Memory B cell (primary cell): ENCODE data around the gene WDFY2.
A peak's percentile ranks its signal among the peaks of the same experiment; 100 is the strongest.
"Not testable (repeated sequence)": the region's sequence is repeated elsewhere in the genome, so short reads cannot be mapped to it uniquely, and the experiment has no call there.

Experiments
- ATAC-seq: fragments of 150-1000 bp; cut with Tn5 transposase; 2 replicates; pipeline ENCODE4 v1.10.0; 2021; ENCODE audit warnings: low read depth, mild to moderate bottlenecking, moderate library complexity
- DNase-seq, 2 donors: peaks; one replicate each; pipeline ENCODE4 v3.0.0; 2022; ENCODE audit warnings: low spot score in 2 of 2
- H3K27ac Mint-ChIP-seq: one replicate; pipeline ENCODE4 v1.8.0; 2022; ENCODE audit warnings: mild to moderate bottlenecking, moderate library complexity, mixed read lengths
- H3K27me3 Mint-ChIP-seq: one replicate; pipeline ENCODE4 v1.8.0; 2022; ENCODE audit warnings: mixed read lengths
- H3K36me3 Mint-ChIP-seq: one replicate; pipeline ENCODE4 v1.8.0; 2022; ENCODE audit warnings: mild to moderate bottlenecking, mixed read lengths
- H3K4me1 Mint-ChIP-seq: one replicate; pipeline ENCODE4 v1.8.0; 2022; ENCODE audit warnings: mixed read lengths
- H3K4me3 Mint-ChIP-seq: one replicate; pipeline ENCODE4 v1.8.0; 2022; ENCODE audit warnings: mild to moderate bottlenecking, moderate library complexity, mixed read lengths
- H3K9me3 Mint-ChIP-seq: one replicate; pipeline ENCODE4 v1.8.0; 2022; ENCODE audit warnings: mixed read lengths

Gene WDFY2

DNA sequence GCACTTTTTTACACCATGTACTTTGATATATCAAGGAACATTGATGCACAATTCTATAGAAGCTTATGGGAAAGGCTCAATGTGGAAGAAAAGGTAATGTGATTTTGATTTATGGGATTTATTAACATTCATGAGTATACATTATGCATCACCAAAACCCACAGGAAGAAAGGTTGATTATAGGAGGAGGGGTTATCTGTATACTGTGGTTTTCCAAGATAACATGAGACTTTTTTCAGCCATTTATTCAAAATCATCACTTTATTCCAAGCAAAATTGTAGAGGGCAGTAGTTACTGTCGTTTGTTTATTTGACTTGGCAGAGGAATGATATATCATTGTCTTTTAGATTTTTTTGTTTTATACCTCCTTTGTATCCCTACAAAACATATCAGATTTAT is 54.9 kb downstream of the WDFY2 start:
- Mint-ChIP-seq H3K36me3 (peaks cover 4% of the 10 kb centered on the region), H3K9me3 (no peaks in the 10 kb centered on the region), H3K27me3 (no peaks in the 10 kb centered on the region), H3K4me1 (peaks cover 33% of the 10 kb centered on the region), H3K4me3 (no peak overlapping the region), H3K27ac (peak overlapping the region; percentile 36)
- DNase-seq (no peak), ATAC-seq (no peak)

DNA sequence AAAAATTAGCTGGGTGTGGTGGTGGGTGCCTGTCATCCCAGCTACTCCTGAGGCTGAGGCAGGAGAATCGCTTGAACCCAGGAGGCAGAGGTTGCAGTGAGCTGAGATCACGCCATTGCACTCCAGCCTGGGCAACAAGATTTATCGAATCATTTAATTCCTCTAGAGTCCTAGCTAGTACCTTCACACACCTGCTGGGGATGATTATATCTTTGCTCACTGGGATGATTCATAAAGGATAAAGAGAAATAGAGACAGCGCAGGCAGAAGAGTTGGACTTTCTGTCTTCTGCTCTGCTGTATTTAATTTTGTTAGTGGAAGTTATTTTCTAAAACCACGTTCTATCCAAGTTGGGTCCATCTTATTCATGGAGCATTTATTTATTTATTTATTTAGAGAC is 56.4 kb downstream of the WDFY2 start:
- H3K27me3 Mint-ChIP-seq, ATAC-seq, DNase-seq, H3K27ac Mint-ChIP-seq, H3K36me3 Mint-ChIP-seq, H3K9me3 Mint-ChIP-seq, H3K4me3 Mint-ChIP-seq: not testable (repeated sequence)
- H3K4me1 Mint-ChIP-seq: peaks cover 35% of the 10 kb centered on the region

- Mint-ChIP-seq H3K27me3 (no peaks in the 10 kb centered on the region), H3K4me3 (no peak overlapping the region)
- ATAC-seq: no peak
These were observed 59.0 kb downstream of the WDFY2 start for GRCh38 chr13:51643105-51643881.

GRCh38 chr13:51643882-51644281 is 59.6 kb downstream of the WDFY2 start:
- Mint-ChIP-seq H3K27me3 (no peaks in the 10 kb centered on the region), H3K27ac (peak overlapping the region; percentile 98), H3K36me3 (peaks cover 10% of the 10 kb centered on the region), H3K4me1 (peaks cover 41% of the 10 kb centered on the region), H3K4me3 (no peak overlapping the region), H3K9me3 (no peaks in the 10 kb centered on the region)
- ATAC-seq (no peak), DNase-seq (no peak)

More at GRCh38 chr13:51643105-51643881, 59.0 kb downstream of the WDFY2 start:
- Mint-ChIP-seq H3K9me3 (no peaks in the 10 kb centered on the region), H3K36me3 (peaks cover 10% of the 10 kb centered on the region), H3K4me1 (peaks cover 39% of the 10 kb centered on the region), H3K27ac (peak overlapping the region; percentile 98)
- no peak for DNase-seq

- DNase-seq: peak in 1 of 2 donors; percentile 14
These were observed 60.4 kb downstream of the WDFY2 start for GRCh38 chr13:51644654-51645053.

GRCh38 chr13:51645154-51645650 is 60.9 kb downstream of the WDFY2 start:
- Mint-ChIP-seq H3K9me3 (no peaks in the 10 kb centered on the region), H3K4me3 (peak overlapping the region; percentile 80), H3K27ac (peak overlapping the region; percentile 98), H3K4me1 (peaks cover 45% of the 10 kb centered on the region), H3K36me3 (peaks cover 12% of the 10 kb centered on the region), H3K27me3 (no peaks in the 10 kb centered on the region)
- ATAC-seq (peak; percentile 94), DNase-seq (peak; percentile 55 to 56)

More at GRCh38 chr13:51644654-51645053, 60.4 kb downstream of the WDFY2 start:
- Mint-ChIP-seq H3K27ac (peak overlapping the region; percentile 98), H3K4me3 (peak overlapping the region; percentile 80), H3K36me3 (peaks cover 12% of the 10 kb centered on the region), H3K4me1 (peaks cover 44% of the 10 kb centered on the region), H3K9me3 (no peaks in the 10 kb centered on the region), H3K27me3 (no peaks in the 10 kb centered on the region)
- peak; percentile 25 for ATAC-seq

GRCh38 chr13:51645761-51646670 is 61.8 kb downstream of the WDFY2 start:
- H3K27me3 Mint-ChIP-seq: no peaks in the 10 kb centered on the region
- peaks cover 12% of the 10 kb centered on the region for H3K36me3 Mint-ChIP-seq
- H3K27ac Mint-ChIP-seq: peak overlapping the region; percentile 98
- no peaks in the 10 kb centered on the region for H3K9me3 Mint-ChIP-seq
- ATAC-seq: no peak
- no peak for DNase-seq
- H3K4me3 Mint-ChIP-seq: peak overlapping the region; percentile 80
- H3K4me1 Mint-ChIP-seq: peaks cover 48% of the 10 kb centered on the region

DNA sequence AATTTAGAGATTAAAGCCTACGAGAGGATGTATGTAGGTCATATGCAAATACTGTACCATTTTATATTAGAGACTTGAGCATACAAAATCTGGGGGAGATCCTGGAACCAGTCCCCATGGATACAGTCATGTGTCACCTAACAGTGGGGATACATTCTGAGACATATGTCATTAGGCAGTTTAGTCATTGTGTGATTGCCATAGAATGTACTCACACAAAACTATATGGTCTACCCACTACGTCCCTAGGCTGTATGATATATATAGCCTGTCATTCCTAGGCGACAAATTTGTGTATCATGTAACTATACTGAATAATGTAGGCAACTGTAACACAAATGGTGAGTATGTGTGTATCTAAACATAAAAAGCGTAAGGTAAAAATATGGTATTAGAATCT is 62.8 kb downstream of the WDFY2 start:
- peak overlapping the region; percentile 98 for H3K27ac Mint-ChIP-seq
- ATAC-seq (no peak), DNase-seq (no peak)
- peaks cover 55% of the 10 kb centered on the region for H3K4me1 Mint-ChIP-seq
- H3K36me3 Mint-ChIP-seq: peaks cover 12% of the 10 kb centered on the region
- H3K27me3 Mint-ChIP-seq: no peaks in the 10 kb centered on the region
- H3K9me3 Mint-ChIP-seq: no peaks in the 10 kb centered on the region
- no peak overlapping the region for H3K4me3 Mint-ChIP-seq

DNA sequence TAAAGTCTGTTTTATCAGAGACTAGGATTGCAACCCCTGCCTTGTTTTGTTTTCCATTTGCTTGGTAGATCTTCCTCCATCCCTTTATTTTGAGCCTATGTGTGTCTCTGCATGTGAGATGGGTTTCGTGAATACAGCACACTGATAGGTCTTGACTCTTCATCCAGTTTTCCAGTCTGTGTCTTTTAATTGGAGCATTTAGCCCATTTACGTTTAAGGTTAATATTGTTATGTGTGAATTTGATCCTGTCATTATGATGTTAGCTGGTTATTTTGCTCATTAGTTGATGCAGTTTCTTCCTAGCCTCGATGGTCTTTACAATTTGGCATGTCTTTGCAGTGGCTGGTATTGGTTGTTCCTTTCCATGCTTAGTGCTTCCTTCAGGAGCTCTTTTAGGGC is 67.9 kb downstream of the WDFY2 start:
- not testable (repeated sequence) for DNase-seq, ATAC-seq, H3K27me3 Mint-ChIP-seq, H3K27ac Mint-ChIP-seq, H3K4me3 Mint-ChIP-seq
- Mint-ChIP-seq H3K36me3 (peaks cover 28% of the 10 kb centered on the region), H3K9me3 (peaks cover 10% of the 10 kb centered on the region), H3K4me1 (peaks cover 22% of the 10 kb centered on the region)

- DNase-seq (no peak), ATAC-seq (no peak)
- Mint-ChIP-seq H3K36me3 (peaks cover 23% of the 10 kb centered on the region), H3K27ac (no peak overlapping the region), H3K9me3 (peaks cover 13% of the 10 kb centered on the region), H3K27me3 (no peaks in the 10 kb centered on the region), H3K4me3 (no peak overlapping the region), H3K4me1 (peaks cover 20% of the 10 kb centered on the region)
These were observed 75.2 kb downstream of the WDFY2 start for GRCh38 chr13:51659276-51660127.

- H3K27ac Mint-ChIP-seq: no peak overlapping the region
- H3K27me3 Mint-ChIP-seq: no peaks in the 10 kb centered on the region
- H3K9me3 Mint-ChIP-seq: peaks cover 12% of the 10 kb centered on the region
- ATAC-seq (no peak), DNase-seq (no peak)
- H3K4me1 Mint-ChIP-seq: peaks cover 23% of the 10 kb centered on the region
- H3K4me3 Mint-ChIP-seq: no peak overlapping the region
- peaks cover 24% of the 10 kb centered on the region for H3K36me3 Mint-ChIP-seq
These were observed 76.6 kb downstream of the WDFY2 start for GRCh38 chr13:51660813-51661212.

- H3K36me3 Mint-ChIP-seq: peaks cover 16% of the 10 kb centered on the region
- no peak overlapping the region for H3K4me3 Mint-ChIP-seq
- H3K4me1 Mint-ChIP-seq: peaks cover 32% of the 10 kb centered on the region
- H3K9me3 Mint-ChIP-seq: no peaks in the 10 kb centered on the region
- ATAC-seq (no peak), DNase-seq (no peak)
- no peaks in the 10 kb centered on the region for H3K27me3 Mint-ChIP-seq
- peak overlapping the region; percentile 5 for H3K27ac Mint-ChIP-seq
These were observed 80.0 kb downstream of the WDFY2 start for GRCh38 chr13:51663973-51664957.
